ENCODE data around the gene MYO18B. TPM values are rescaled to one million over a fixed set of nuclear protein-coding genes. Genes with fewer than 3 reads are reported as not detected.

Gene MYO18B
- total RNA-seq, 1 donor from 2014 or later = 0.07 TPM

GRCh38 chr22:25852223-25852622, 110.2 kb downstream of the MYO18B start:
- Mint-ChIP-seq H3K36me3 (no peaks in the 10 kb centered on the region), H3K27ac (no peak overlapping the region), H3K27me3 (ENCODE audit: low read depth) (peaks cover 33% of the 10 kb centered on the region), H3K9me3 (peaks cover 3% of the 10 kb centered on the region), H3K4me3 (no peak overlapping the region), H3K4me1 (no peaks in the 10 kb centered on the region)
- TF ChIP-seq, protein P1, sequence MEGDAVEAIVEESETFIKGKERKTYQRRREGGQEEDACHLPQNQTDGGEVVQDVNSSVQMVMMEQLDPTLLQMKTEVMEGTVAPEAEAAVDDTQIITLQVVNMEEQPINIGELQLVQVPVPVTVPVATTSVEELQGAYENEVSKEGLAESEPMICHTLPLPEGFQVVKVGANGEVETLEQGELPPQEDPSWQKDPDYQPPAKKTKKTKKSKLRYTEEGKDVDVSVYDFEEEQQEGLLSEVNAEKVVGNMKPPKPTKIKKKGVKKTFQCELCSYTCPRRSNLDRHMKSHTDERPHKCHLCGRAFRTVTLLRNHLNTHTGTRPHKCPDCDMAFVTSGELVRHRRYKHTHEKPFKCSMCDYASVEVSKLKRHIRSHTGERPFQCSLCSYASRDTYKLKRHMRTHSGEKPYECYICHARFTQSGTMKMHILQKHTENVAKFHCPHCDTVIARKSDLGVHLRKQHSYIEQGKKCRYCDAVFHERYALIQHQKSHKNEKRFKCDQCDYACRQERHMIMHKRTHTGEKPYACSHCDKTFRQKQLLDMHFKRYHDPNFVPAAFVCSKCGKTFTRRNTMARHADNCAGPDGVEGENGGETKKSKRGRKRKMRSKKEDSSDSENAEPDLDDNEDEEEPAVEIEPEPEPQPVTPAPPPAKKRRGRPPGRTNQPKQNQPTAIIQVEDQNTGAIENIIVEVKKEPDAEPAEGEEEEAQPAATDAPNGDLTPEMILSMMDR (IDR thresholded peaks at IDR 0.05; ENCODE audit: unreplicated experiment) = no peak
- no peak for DNase-seq (ENCODE audit: low spot score in 2 of 2, unreplicated experiment in 2 of 2)

DNA sequence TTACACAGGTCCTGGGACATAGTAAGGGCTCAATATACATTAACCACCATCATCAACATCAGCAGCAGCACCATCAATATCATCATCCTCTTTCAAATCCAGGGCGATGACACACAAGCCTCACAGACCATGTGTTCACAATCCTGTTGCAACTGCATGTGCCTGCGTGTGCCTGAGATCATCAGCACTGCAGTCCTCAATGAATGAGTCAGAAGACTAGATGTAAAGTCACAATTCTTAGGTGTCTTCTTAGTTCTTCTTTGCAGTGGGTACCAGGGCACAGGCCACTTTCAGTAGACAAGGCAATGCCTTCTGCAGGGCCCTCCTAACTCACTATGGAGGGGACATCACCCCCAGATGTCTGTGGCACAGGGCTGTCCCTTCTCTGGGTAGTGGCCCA, 111.1 kb downstream of the MYO18B start:
- Mint-ChIP-seq H3K27me3 (ENCODE audit: low read depth) (peaks cover 33% of the 10 kb centered on the region), H3K27ac (no peak overlapping the region), H3K36me3 (no peaks in the 10 kb centered on the region), H3K4me1 (no peaks in the 10 kb centered on the region), H3K4me3 (no peak overlapping the region), H3K9me3 (peaks cover 4% of the 10 kb centered on the region)
- no peak for DNase-seq (ENCODE audit: low spot score in 2 of 2, unreplicated experiment in 2 of 2)
- TF ChIP-seq, protein P1 (IDR thresholded peaks at IDR 0.05; ENCODE audit: unreplicated experiment) = no peak

GRCh38 chr22:25853501-25854284, 111.7 kb downstream of the MYO18B start:
- H3K27me3 Mint-ChIP-seq (ENCODE audit: low read depth) = peaks cover 34% of the 10 kb centered on the region
- no peak for DNase-seq (ENCODE audit: low spot score in 2 of 2, unreplicated experiment in 2 of 2)
- no peaks in the 10 kb centered on the region for H3K36me3 Mint-ChIP-seq
- H3K27ac Mint-ChIP-seq = no peak overlapping the region
- peaks cover 4% of the 10 kb centered on the region for H3K9me3 Mint-ChIP-seq
- H3K4me1 Mint-ChIP-seq = no peaks in the 10 kb centered on the region
- TF ChIP-seq, protein P1 (IDR thresholded peaks at IDR 0.05; ENCODE audit: unreplicated experiment) = no peak
- H3K4me3 Mint-ChIP-seq = no peak overlapping the region

GRCh38 chr22:25869771-25870170, 127.8 kb downstream of the MYO18B start:
- peaks cover 15% of the 10 kb centered on the region for H3K27me3 Mint-ChIP-seq (ENCODE audit: low read depth)
- H3K36me3 Mint-ChIP-seq = no peaks in the 10 kb centered on the region
- DNase-seq (ENCODE audit: low spot score in 2 of 2, unreplicated experiment in 2 of 2) = no peak
- no peaks in the 10 kb centered on the region for H3K4me1 Mint-ChIP-seq
- TF ChIP-seq, protein P1 (IDR thresholded peaks at IDR 0.05; ENCODE audit: unreplicated experiment) = no peak
- H3K9me3 Mint-ChIP-seq = no peaks in the 10 kb centered on the region
- H3K4me3 Mint-ChIP-seq = no peak overlapping the region
- H3K27ac Mint-ChIP-seq = no peak overlapping the region

DNA sequence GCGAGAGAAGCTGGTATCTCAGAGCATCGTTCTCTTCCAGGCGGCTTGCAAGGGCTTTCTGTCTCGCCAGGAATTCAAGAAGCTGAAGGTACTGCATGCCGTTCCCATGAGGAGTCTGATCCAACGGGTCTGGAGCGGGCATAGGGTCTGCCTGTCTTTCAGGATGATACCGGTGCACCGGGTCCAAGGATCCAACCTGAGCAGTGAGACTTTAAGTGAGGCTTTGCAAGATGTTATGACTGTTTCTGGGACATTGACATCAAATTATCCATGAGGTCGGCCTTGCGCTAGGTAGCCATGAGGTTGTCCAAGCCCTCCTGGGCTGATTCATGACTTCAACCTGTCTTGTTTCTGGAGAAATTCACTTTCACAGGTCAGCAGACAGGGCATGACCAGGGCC, 132.3 kb downstream of the MYO18B start:
- TF ChIP-seq, protein P1 (IDR thresholded peaks at IDR 0.05; ENCODE audit: unreplicated experiment) = no peak
- H3K27ac Mint-ChIP-seq = no peak overlapping the region
- H3K4me1 Mint-ChIP-seq = no peaks in the 10 kb centered on the region
- no peaks in the 10 kb centered on the region for H3K9me3 Mint-ChIP-seq
- H3K27me3 Mint-ChIP-seq (ENCODE audit: low read depth) = peaks cover 37% of the 10 kb centered on the region
- DNase-seq (ENCODE audit: low spot score in 2 of 2, unreplicated experiment in 2 of 2) = no peak
- no peak overlapping the region for H3K4me3 Mint-ChIP-seq
- H3K36me3 Mint-ChIP-seq = no peaks in the 10 kb centered on the region

Measured in mesothelial cell of epicardium (in vitro differentiated cells).